Prostate gland (tissue), 2 donors: ENCODE data around the gene AGXT2. TPM values are rescaled to one million over a fixed set of nuclear protein-coding genes. Genes with fewer than 3 reads are reported as not detected.
A peak's percentile ranks its signal among the peaks of the same experiment; 100 is the strongest.

Source experiments
- DNase-seq: peaks from one replicate; pipeline ENCODE4 v3.0.0-alpha.2; 2019; ENCODE audit warnings: low spot score
- H3K27ac ChIP-seq, 2 donors: fragments of 200-600 bp; sonication (generic); 2 replicates each; pipeline ENCODE4 v1.5.1; 2017 to 2019
- H3K27me3 ChIP-seq: fragments of 200-600 bp; sonication (generic); replicated peaks from 2 replicates; pipeline ENCODE4 v1.5.1; 2019; ENCODE audit not compliant: insufficient read depth
- H3K36me3 ChIP-seq, 2 donors: fragments of 200-600 bp; sonication (generic); 1 replicate in 1 of 2; 2 replicates in 1 of 2; pipeline versions ENCODE4 v1.5.1 to v1.8.1; 2017 to 2019
- H3K4me1 ChIP-seq: fragments of 200-600 bp; sonication (generic); replicated peaks from 2 replicates; pipeline ENCODE4 v1.5.1; 2019
- H3K4me3 ChIP-seq, 2 donors: fragments of 200-600 bp; sonication (generic); 2 replicates each; pipeline ENCODE4 v1.5.1; 2017 to 2019
- H3K9me3 ChIP-seq: fragments of 200-600 bp; sonication (generic); 2 replicates; pipeline ENCODE4 v1.5.1; 2017
- CTCF ChIP-seq, 4 experiments: fragments of 200-600 bp in 2 of 4; fragments of 450-650 bp in 2 of 4; sonication (generic) in 2 of 4; IDR thresholded peaks; 1 replicate in 3 of 4; 2 replicates in 1 of 4; pipeline ENCODE4 v1.5.1; 2016 to 2019; ENCODE audit warnings: antibody characterized with exemption in 4 of 4, mild to moderate bottlenecking in 2 of 4, moderate library complexity in 2 of 4
- POLR2A ChIP-seq: fragments of 450-650 bp; IDR thresholded peaks from one replicate; pipeline ENCODE4 v1.6.1; 2016; ENCODE audit warnings: antibody characterized with exemption, mild to moderate bottlenecking
- POLR2AphosphoS5 ChIP-seq: sonication (generic); formaldehyde crosslinking; IDR thresholded peaks from one replicate; pipeline ENCODE4 v1.6.1; 2017; ENCODE audit warnings: antibody characterized with exemption
- WGBS: methylation state at CpG from one replicate; pipeline ENCODE4 v1.1.5; 2018; 5-methylcytosine and 5-hydroxymethylcytosine counted together
- intact Hi-C: fragments of 100-400 bp; cut with DNase I; formaldehyde crosslinking; loops from one replicate; pipeline ENCODE4 v1.14.2; 2022
- total RNA-seq, 2 donors: library from RNA; depleted of rRNA; stranded (reverse); fragments of >200 nt; gene quantifications; one replicate each; pipeline ENCODE4 v1.1.0, GENCODE V29; 2016

Gene AGXT2
- total RNA-seq, 2 donors from 2014 or later, result not detected

GRCh38 chr5:35094948-35095347 lies 47.2 kb upstream of the AGXT2 start:
- intact Hi-C loops, result loop anchor here (10.0 kb wide), 1 partner anchor 110 kb away; no protein-coding TSS in a partner anchor
- Histone ChIP-seq H3K4me1 (no peaks in the 10 kb centered on the region), H3K27ac (no peak overlapping the region), H3K9me3 (no peaks in the 10 kb centered on the region), H3K4me3 (no peak overlapping the region), H3K36me3 (no peaks in the 10 kb centered on the region), H3K27me3 (no peaks in the 10 kb centered on the region)
- 92% methylated on average over 3 of the region's 3 CpGs for WGBS
- TF ChIP-seq POLR2A, result no peak
- TF ChIP-seq POLR2AphosphoS5, result no peak
- TF ChIP-seq CTCF (IDR thresholded peaks at IDR 0.05), result no peak
- no peak for DNase-seq

DNA sequence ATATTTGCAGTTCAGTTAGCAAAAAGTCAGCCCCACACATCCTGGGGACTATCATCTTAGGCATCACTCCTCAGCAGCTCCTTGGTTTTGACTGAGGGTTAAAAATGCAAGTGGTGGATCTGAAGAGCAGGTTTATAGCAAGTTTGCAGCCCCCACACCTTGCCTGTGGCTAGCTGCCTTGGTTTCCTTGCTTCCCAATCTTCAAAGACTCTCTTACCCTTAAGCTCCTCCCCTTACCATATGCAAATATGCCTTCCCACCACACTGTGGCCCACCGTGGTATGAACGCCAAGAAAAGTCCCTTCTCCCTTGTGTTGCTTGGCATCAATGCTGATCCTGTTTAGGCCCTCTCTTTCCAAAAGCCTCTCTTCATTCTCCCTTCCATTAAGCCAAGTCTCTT lies 45.0 kb upstream of the AGXT2 start:
- intact Hi-C loops, result loop anchor here (10.0 kb wide), 1 partner anchor 112 kb away; no protein-coding TSS in a partner anchor
- Histone ChIP-seq H3K9me3 (no peaks in the 10 kb centered on the region), H3K27me3 (no peaks in the 10 kb centered on the region), H3K4me3 (no peak overlapping the region), H3K4me1 (no peaks in the 10 kb centered on the region), H3K36me3 (no peaks in the 10 kb centered on the region), H3K27ac (no peak overlapping the region)
- TF ChIP-seq POLR2A (no peak), POLR2AphosphoS5 (no peak), CTCF (IDR thresholded peaks at IDR 0.05) (no peak)
- WGBS, result 90% methylated on average over 2 of the region's 2 CpGs
- DNase-seq, result no peak

DNA sequence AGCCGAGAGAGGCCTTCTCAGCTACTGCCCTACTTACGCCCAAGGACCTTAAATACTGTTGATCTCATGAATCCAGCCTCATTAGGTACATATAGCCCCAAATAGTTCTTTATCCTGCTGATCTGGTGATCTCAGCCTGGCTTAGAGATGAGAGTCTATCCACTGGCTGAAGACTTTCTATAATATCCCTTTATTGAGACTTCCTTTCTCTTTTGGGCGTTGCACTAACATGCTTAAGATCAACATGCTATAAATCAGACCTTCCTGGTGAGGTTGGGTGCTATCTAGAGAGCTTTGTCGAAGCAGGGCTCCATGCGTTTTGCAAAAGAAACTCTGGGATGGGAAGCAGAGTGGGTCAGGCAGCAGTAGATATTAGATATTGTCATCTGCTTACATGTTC lies 44.0 kb upstream of the AGXT2 start:
- no peaks in the 10 kb centered on the region for H3K36me3 ChIP-seq
- no peak overlapping the region for H3K27ac ChIP-seq
- TF ChIP-seq POLR2A, result no peak
- no peak for TF ChIP-seq CTCF (IDR thresholded peaks at IDR 0.05)
- TF ChIP-seq POLR2AphosphoS5, result no peak
- H3K4me1 ChIP-seq, result no peaks in the 10 kb centered on the region
- intact Hi-C loops, result loop anchor here (10.0 kb wide), 1 partner anchor 113 kb away; no protein-coding TSS in a partner anchor
- no peaks in the 10 kb centered on the region for H3K27me3 ChIP-seq
- DNase-seq, result no peak
- 62% methylated on average over 5 of the region's 5 CpGs for WGBS
- H3K4me3 ChIP-seq, result no peak overlapping the region
- no peaks in the 10 kb centered on the region for H3K9me3 ChIP-seq

- Histone ChIP-seq H3K4me1 (no peaks in the 10 kb centered on the region), H3K27ac (no peak overlapping the region), H3K4me3 (no peak overlapping the region), H3K36me3 (no peaks in the 10 kb centered on the region), H3K9me3 (no peaks in the 10 kb centered on the region), H3K27me3 (no peaks in the 10 kb centered on the region)
- 66% methylated on average over 7 of the region's 7 CpGs for WGBS
- peak; percentile 35 for DNase-seq
- TF ChIP-seq CTCF (IDR thresholded peaks at IDR 0.05) (peak in 3 of 4 experiments; percentile 65 to 75 (median 74)), POLR2A (no peak)
- intact Hi-C loops, result loop anchor here (2.0 to 10.0 kb wide), 2 partner anchors 115 to 835 kb away; no protein-coding TSS in a partner anchor
These were observed 41.9 kb upstream of the AGXT2 start for GRCh38 chr5:35089334-35090314.
